NCI-H2081 (cell line): Measurements from ENCODE around the gene HSPA13.
"Not testable (repeated sequence)": the region's sequence is repeated elsewhere in the genome, so short reads cannot be mapped to it uniquely, and the experiment has no call there.

ENCODE experiments used
- DNase-seq, 2 experiments: peaks; one replicate each; lab custom pipeline; 2025; lab: John Stamatoyannopoulos, UW

Gene HSPA13

DNA sequence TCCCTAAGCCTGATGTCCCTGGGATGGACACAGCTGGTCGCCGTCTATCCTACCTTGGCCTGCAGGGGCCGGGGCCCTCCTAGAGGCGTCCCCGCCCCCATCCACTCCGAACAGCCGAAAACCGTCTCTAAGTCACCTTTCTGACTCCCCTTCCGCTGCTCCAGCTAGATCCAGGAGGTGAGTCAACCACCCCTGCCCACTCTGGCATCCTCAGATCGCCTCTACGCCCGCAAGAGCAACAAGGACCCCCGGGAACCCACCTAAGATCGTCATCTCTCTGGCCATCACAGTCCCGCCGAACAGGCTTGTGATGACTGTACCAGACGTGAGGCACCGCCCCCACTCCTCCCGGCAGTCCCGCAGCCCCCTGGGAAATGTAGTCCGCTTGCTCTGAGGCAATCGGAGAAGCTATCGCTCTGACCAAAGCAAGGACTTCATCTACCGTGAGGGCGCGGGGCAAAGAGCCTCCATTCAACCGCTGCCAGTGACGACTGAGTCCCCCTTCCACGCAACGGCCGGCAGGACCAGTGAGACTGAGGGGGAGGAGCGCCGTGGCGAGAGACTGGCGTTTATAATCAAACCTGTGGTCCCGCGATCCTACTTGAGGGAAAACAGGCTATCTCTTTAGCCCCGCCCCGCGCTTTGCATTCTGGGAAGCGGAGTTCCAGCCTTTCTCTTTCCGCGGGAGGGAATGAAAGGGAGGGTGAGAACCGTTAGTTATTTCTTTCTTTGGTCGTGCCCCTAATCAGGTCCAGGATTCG, at the start of gene HSPA13:
Gene HSPA13, minus strand, starts transcription at position 312 of the 761 bp plus-strand sequence. Its CDS starts 27 bp downstream, at position 285.
- peak; percentile 97 to 98 for DNase-seq

- no peak for DNase-seq
Observed at GRCh38 chr21:14418920-14419319, 36.0 kb upstream of the HSPA13 start.

DNA sequence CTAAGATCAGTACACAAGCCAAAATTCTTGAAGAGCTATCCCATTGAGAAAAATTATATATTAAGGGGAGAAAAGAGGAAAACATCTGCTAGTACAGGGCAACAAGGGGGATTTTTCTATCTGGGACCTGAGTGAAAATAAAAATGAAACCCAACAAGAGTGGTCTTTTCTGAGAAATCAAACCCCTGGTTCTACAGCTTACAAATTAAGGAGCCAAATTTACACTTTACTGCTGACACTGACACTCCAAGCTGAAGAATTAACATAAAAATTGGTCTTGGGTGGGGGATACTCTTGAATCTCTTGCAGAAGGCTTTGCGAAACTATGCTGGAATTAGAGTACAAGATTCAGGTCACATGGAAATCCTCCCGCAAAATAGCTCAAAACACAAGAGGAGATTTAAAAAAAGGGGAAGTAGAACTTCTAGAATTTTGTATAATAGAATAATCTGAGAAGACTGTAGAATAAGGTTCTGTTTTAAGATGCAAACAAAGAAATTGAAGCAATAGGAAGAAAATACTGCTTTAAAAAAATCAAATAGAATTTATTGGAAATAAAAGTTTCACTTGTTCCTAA, 32.1 kb upstream of the HSPA13 start:
- DNase-seq, result no peak

GRCh38 chr21:14405962-14406361, 23.0 kb upstream of the HSPA13 start:
- no peak for DNase-seq

DNA sequence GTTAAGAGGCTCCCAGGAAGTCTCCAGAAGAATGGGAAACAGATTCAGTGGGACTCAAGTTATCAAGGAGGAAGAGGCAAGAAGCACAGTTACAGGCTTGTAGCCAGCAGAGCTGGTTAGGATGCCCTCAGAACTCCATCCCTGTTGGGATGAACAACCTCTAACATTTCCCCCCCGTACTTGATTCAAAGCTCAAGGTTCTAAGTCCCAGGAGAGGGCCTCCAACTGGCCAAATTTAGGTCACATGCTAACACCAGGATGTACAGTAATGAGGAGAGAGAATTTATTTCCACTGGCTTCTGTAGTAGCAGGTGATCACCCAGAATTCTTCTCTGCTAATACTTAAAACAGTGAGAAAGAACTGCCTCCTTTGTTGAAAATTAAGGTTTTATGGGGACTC, 22.3 kb upstream of the HSPA13 start:
- no peak for DNase-seq

GRCh38 chr21:14403681-14404318, 20.9 kb upstream of the HSPA13 start:
- peak in 1 of 2 experiments; percentile 0 for DNase-seq

DNA sequence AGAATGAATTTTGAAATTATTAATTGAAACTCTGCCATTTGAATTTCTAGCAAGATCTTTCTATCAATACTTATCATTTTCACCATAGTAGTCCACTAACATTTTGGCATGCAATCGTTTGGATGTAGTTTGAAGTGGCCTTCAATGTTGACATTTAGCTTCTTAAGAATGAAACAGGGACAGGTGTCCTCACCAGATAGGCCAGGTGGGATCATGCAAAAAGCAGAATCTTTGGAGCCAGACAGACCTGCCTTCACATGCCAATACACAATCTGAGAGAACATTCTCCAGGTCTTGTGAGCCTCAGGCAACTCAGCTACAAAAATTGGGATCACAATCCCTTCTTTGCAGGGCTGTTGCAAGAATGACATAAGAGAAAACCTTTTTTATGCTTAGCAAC, 18.3 kb upstream of the HSPA13 start:
- no peak for DNase-seq

- no peak for DNase-seq
Observed at GRCh38 chr21:14388282-14388681, 5.3 kb upstream of the HSPA13 start.

DNA sequence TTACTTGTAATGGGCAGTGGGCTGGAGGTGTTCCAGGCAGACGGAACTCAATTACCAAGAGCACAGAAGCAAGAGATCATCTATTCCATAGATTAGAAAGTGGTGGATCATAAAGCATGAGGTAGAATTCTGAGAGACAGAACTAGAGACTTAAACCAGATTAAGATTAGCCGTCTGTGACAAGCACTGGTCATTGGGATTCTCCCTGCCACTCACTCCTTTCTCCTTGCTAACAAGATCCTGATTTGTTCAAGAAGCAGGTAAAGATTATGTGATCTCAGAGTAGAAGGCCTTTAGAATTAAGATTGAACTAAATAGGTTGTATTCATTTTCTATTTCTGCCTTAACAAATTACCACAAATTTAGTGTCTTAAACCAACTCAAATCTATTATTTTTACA, 1.5 kb upstream of the HSPA13 start:
- no peak for DNase-seq

DNA sequence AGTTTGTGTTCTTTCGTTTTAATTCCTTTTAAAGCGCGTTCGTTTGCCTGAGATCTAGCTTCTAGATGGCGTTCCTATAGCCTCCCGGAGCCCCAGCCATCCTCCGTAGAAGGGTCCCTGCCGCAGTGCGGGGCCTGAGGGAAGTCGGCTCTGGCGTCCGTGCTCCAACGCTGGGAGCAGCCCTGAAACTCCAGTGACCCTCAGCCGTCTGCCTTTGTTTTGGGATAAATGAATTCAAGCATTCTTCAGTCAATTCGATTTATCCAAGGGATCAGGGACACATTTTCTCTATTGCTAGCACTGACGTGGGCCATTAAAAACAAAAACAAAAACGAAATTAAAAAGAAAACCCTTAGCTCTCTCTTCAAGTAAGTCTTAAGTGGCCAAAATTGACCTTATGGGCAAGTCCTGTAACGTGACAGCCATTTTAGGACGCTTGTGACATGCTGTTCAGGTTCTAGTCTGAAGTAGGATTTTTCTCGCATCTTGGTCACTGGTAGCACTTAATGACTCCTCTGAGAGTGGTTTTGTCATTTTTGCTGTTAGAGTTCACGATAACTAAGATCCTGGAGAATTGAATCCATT, 742 bp upstream of the HSPA13 start:
- no peak for DNase-seq

DNA sequence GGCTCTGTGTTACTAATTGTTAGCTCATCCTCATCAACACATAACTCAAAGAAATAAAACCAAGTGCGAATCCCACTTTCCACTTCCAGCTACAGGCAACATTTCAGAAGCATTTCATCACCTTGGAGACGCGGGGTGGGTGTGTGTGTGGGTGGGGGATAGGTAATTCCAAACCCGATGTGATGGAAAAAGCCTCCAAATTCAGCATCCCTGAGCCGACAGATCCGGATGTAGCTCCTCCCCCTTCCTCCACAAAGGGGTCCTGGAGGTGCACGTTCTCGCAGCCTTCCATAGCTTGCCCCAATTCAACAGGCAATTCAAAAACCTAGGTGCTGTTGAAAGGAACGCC, 486 bp downstream of the HSPA13 start:
- peak in 1 of 2 experiments; percentile 7 for DNase-seq

GRCh38 chr21:14376854-14377253, 6.1 kb downstream of the HSPA13 start:
- no peak for DNase-seq

DNA sequence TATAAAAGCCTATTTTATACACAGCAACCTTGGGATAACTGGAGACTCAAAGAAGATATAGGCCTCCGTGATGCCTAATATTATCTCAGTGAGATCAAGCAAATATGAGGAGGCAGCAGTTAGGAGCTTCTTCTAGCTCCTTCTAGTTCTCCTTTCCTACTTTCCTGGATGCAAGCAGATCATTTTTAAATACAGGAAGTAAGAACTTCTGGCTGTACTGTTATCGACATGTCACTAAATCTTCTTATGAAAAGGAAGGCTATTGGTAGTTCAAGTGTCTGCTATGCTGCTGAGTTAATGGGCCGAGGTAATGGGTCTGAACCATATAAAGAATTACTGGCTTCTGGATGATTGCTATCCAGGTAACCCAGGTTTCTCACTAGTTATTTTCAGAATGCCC, 15.9 kb downstream of the HSPA13 start:
- DNase-seq, result no peak

GRCh38 chr21:14361958-14362357, 21.0 kb downstream of the HSPA13 start:
- no peak for DNase-seq

DNA sequence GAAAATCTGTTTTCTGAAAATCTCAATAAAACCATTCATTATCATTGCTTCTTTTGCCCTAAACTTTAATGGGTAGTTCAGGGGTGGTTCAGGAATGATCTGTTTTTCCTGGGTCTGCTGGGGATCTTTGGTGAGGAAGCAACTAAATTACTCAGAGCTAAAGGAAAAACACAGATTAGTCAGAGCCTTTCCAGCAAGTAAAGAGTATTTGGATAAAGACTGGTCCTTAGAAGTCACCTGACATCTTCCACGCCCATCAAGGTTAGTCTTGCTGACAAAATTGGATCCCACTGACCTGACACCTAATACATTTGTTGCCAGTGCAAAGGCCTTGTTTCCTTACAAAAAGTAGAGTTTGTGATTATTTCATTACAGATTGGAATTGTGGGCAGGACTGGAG, 24.2 kb downstream of the HSPA13 start:
- DNase-seq, result no peak

DNA sequence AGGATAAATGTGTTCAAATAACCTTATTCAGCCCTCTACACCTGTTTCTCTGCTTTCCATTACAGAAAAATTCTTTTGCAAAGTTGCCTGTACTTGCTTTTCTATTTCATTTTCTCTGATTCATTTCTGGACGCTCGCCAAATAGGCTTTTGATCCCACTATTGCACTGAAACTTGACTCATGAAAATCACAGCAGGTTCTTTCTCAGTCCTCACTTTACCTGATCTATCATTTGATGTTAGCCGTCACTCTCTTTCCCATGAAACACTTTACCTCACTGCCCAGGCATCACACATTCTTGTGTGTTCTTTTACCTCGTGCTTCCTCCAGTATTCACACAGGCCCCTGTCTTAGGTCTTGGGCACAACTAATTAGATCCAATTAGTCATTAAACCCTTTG, 26.2 kb downstream of the HSPA13 start:
- no peak for DNase-seq

GRCh38 chr21:14354515-14354914, 28.4 kb downstream of the HSPA13 start:
- no peak for DNase-seq

DNA sequence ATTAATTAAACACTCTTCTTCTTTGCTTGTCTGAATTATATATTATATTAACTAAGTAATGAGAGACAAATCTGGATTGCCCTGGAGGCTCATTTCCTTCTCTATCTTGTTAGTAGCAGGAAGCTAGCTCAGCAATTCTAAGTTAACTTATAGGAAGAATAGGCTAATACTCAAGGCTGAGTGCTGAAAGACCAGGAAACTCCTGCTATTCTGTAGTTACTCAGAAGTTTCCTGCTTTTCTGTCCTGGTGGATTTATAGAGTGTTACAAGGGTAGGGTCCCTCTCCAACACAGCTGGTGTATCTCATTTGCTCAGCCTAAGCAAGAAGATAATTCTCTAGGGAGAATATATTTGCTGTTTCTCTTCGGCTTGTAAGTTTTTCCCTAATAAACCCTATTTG, 29.2 kb downstream of the HSPA13 start:
- DNase-seq, result no peak

GRCh38 chr21:14353231-14353630, 29.7 kb downstream of the HSPA13 start:
- DNase-seq, result no peak

DNA sequence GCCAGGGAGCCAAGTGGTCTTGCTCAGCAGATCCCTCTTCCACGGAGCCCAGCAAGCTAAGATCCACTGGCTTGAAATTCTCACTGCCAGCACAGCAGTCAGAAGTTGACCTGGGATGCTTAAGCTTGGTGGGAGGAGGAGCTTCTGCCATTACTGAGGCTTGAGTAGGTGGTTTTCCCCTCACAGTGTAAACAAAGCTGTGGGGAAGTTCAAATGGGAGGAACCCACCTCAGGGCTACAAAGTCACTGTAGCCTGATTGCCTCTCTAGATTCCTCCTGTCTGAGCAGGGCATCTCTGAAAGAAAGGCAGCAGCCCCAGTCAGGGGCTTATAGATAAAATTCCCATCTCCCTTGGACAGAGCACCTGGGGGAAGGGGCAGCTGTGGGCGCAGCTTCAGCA, 55.6 kb downstream of the HSPA13 start:
- DNase-seq, result not testable (repeated sequence)

- DNase-seq, result no peak
Observed at GRCh38 chr21:14325595-14325994, 57.4 kb downstream of the HSPA13 start.
